NCI-H187 (cell line): ENCODE measurements around the gene PTS.

ENCODE experiments used
- DNase-seq, 2 experiments: peaks; one replicate each; lab custom pipeline; 2025; lab: John Stamatoyannopoulos, UW

PTS gene

GRCh38 chr11:112222303-112222702 lies 3.9 kb upstream of the PTS start:
- DNase-seq: no peak

DNA sequence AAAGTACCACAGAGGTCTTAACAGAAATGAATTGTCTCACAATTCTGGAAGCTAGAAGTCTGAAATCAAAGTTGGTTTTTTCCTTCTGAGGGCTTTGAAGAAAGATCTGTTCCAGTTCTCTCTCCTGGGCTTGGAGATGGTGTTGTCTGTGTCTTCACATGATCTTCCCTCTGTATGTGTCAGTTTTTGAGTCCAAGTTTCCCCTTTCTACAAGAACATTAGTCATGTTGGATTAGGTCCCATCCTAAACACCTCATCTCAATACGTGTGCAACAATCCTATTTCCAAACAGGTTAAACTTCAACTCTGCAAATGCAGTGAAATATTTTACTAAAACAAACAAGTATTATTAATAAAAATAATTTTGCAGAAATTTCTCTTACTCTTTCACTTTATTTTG lies 3.1 kb upstream of the PTS start:
- no peak for DNase-seq

DNA sequence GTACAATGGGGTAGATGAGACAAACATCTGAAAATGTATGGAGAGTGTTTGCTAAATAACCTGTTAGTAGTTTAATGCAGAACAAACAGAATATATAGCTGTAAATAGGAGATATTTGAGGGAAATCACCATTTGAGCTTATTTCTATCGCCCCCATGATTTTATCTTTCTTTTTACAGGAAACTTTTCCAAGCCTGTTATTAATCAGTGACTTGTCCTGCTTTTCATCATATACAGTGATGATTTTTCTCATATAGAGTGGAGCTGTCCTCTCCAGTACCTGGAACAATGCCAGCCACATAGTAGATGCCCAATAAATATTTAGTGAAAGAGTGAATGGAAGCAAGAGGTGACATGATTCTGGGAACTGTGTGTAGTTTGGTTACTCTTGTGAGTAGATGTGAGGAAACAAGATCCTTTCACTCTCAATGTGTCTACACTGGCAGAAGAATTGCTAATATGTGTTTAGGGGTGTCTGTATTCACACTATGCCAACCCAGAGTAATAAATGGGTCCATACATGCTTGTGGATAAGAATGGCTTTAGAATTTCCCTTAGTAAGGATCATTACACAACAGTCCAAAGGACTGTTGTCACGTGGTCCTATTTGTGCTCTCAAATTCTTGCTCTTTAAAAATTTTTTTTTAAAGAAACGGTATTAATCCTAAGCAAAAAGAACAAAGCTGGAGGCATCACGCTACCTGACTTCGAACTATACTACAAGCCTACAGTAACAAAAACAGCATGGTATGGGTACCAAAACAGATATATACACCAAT lies 2.3 kb upstream of the PTS start:
- DNase-seq: no peak

GRCh38 chr11:112225753-112226061 lies 521 bp upstream of the PTS start:
- DNase-seq: no peak

DNA sequence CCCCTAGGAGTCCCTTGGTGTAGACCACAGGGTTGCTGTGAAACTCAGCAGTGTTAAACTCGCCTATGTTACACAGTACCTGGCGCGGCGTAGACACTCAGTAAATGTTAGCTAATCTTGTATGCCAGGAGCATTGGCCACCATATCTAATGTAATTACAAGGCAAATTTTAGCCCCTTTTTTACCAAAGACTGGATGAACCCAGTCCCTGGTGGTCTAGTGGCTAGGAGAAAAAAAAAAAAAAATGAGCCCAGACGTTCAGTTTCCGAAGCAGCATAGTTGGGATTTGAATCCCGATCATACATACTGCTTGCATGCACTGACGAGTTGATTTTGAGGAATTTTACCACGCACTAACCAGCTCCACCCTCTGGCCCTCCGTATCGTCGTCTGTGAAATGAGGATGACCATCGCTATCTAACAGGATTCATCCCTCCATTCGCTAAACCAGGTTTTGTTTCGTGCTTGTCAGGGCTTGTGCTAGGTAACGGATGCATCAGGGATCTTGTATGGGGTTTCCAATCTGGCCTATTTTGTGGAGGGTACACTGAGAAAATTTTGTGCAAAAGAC lies 688 bp downstream of the PTS start:
- no peak for DNase-seq

DNA sequence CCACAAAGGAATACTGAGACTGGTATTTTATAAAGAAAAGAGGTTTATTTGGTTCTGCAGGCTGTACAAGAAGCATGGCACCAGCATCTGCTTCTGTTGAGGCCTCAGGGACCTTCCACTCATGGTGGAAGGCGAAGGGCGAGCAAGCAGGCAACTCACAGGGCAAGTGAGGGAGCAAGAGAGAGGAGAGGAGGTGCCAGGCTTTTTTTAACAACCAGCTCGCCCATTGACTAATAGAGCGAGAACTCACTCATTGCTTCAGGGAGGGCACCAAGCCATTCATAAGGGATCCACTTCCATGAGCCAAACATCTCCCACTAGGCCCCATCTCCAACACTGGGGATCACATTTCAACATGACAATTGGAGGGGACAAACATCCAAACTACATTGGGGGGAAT lies 1.2 kb downstream of the PTS start:
- no peak for DNase-seq

- no peak for DNase-seq
Measured at GRCh38 chr11:112228706-112229105, 2.5 kb downstream of the PTS start.

- DNase-seq: no peak
Measured at GRCh38 chr11:112229159-112229558, 2.9 kb downstream of the PTS start.

GRCh38 chr11:112229746-112230433 lies 3.7 kb downstream of the PTS start:
- DNase-seq: no peak

- no peak for DNase-seq
Measured at GRCh38 chr11:112231952-112232351, 5.7 kb downstream of the PTS start.

GRCh38 chr11:112235750-112236390 lies 9.6 kb downstream of the PTS start:
- DNase-seq: no peak

DNA sequence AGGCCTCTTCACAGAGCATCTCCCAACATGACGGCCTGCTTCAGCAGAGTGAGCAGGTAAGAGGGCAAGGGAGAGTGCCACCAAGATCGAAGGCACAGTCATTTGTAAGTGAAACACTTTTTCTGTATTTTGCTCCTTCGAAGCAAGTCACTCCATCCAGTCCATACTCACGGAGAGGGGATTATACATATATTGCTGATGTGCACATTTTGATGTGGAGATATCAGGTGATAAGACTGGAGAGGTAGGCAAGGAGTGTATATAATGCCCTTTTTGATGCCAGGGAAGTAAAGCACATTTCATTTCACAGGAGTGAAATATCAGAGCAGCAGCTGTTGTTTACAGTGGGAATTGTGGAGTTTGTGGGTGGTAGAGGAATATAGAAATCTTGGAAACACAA lies 11.2 kb downstream of the PTS start:
- no peak for DNase-seq

DNA sequence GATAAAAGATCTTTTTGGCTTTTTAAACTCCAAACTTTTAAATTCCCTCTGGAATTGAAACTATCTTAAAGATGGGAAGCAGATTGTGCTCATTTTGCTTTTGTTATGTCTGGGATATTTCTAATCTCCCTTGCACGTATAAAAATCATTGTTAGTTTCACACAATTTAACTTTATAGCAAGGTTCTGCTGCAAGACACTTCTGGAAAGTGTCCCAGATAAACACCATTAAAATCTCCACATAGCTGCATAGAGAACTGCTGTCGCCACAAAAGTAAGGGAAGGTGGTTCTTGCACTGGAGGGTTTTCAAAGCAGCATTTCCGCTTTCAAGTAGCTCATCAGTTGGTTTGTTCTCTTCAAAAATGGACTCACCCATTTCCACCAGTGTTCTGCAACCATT lies 11.8 kb downstream of the PTS start:
- no peak for DNase-seq

DNA sequence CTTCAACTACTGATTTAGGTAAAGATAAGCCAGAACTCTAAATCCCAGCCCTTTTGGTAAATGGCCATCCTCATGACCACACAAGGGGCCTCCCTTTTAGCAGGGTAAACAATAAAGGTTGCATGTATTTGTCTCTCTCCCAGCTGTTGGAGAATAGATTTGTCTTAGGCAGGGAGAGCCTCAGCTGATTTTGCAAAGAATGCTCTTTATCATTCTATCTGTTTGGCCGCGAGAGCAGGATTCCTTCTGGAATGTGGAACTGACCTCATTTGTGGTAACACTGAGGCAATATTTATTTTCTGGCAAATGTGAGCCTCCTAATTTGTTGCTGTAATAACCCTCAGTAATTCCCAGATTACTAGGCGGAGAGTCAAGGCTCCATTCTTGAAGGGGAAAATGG lies 15.3 kb downstream of the PTS start:
- no peak for DNase-seq

DNA sequence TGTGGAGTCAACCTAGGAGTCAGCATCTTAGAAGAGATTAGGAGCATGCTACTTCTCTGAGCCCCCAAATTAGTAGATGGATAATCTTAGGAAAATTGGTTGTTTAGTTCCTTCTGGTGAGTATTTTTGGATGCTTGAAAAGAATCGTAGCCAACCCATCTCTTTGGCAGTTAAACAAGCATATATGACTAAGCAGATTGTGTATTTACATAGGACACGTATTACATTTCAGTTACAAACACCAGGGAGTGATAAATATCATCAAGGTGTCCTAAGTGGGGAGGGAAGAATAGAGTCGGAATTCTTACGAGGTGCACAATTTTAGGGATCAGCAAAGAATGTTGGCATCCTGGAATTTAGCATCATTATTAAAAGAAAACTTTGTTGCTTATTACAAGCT lies 21.0 kb downstream of the PTS start:
- DNase-seq: no peak

DNA sequence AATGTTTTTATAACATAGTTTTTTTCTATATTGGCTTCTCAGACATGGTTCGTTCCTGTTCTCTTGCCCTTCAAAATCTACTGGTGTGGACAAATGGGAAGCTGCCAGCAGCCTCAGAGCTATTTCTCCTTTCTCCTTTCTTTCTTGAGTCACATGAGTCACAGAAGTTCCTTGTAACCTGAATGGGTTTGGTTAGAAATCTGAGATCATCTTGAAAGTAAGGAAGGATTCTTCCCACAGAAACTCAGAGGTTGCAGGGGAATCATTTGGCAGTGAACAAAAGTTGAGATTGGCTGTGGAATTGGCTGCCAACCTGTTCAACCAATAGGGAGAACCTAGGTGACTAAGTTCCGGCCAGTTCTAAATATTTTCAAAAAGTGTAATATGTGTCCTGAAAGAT lies 22.0 kb downstream of the PTS start:
- no peak for DNase-seq

GRCh38 chr11:112249871-112250610 lies 23.8 kb downstream of the PTS start:
- DNase-seq: no peak

DNA sequence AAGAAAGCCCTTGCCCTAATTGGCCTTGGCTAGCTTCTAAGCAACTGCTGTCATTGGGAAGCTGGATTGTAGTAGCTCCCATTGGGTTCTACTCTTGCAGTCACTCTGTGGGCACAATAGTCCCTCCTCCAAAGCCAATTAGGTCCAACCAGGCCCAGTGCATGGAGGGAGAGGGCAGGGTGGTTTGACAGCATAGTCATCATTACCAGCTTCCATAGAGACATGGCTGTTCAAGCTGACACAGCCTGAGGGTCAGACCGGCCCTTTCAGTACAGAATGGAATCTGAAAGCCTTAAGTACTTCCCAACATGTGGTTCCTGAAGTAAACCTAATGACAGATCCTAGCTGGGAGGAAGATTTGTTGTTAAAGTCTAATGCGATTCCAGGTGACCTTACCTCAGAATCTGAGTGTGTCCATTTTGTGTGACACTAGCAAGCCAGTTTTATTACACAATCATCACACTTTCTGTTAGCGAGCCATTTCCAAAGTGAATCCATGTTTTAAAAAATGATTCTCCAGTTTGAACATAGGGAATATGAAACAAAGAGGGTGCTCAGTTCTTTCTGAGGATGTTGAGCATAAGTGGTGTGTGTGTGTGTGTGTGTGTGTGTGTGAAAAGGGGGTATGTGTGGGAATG lies 27.5 kb downstream of the PTS start:
- DNase-seq: no peak

DNA sequence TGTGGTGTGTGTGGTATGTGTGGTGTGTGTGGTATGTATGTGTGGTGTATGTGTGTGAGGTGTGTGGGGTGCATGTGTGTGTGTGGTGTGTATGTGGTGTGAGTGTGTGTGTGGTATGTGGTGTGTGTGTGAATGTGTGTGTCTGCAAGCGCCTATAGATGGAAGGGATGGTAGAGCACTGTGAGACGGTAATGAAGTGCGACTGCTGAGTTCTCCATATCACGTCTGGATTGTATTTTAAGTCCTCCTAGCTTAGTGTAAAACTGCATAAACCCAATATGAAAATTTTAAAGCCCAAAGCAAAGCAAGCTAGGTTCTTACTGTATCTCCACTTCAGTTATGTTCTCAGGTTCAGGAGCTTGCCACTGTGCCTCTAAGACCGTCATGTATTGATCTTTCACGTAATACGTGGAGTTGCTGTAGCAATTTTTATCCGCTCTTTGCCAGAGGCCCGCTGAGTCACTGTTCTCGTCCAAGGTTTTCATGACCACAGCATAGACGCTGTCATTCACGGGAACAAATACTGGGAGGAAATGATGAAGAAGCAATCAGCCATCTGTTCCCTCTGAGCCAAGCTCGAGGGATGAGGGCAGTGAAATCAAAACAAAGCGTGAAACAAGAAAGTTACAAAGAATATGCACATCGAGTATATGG lies 29.0 kb downstream of the PTS start:
- DNase-seq: no peak

DNA sequence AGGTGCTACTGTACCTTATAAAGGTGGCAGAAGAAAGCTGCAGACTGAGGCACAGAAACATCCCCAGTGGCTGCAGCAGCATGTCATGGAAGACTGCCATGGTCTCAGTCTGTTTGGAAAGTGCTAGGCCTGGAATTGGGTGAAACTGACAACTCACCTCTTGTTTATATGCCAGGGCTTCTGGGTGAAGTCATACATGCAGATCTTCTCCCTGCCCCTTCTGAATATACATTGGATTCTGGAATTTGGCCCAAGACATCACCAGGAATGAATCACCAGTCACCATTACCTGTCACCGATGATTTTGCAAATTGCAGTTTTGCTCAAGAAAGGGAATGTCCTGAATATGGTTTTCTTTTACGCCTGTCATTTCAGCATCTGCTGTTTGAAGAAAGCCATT lies 34.3 kb downstream of the PTS start, which contains the start of gene PLET1:
TSS of gene PLET1 (minus strand) at position 371 of the 400 bp plus-strand sequence. CDS start at position 100, 271 bp downstream.
- DNase-seq: no peak
